GM12878 (cell line): ENCODE data around the gene C9orf78. TPM values are rescaled to one million over a fixed set of nuclear protein-coding genes. Genes with fewer than 3 reads are reported as not detected.

ENCODE experiments used
- ATAC-seq: fragments of 200-7000 bp; cut with Tn5 transposase; 3 replicates; pipeline ENCODE4 v1.9.1; 2020; ENCODE audit warnings: mild to moderate bottlenecking, moderate library complexity
- BruUV-seq: library from RNA; stranded (reverse); fragments of 400-500 nt; replicated peaks from 2 replicates; lab custom pipeline; 2021; lab: Mats Ljungman, UMichigan
- CTCF ChIA-PET: fragments of 300-600 bp; sonication (Branson Sonifier 250); formaldehyde crosslinking; extraction: SDS; loops from one replicate; lab custom pipeline; 2021; ENCODE audit warnings: inconsistent platforms; lab: Yijun Ruan, JAX
- POLR2A ChIA-PET: fragments of 350-600 bp; formaldehyde crosslinking; extraction: SDS; loops from one replicate; lab custom pipeline; 2021; ENCODE audit warnings: inconsistent platforms; lab: Charles Lee
- RAD21 ChIA-PET: fragments of 300-600 bp; sonication (Branson Sonifier 250); formaldehyde crosslinking; loops from one replicate; lab custom pipeline; 2023; ENCODE audit warnings: antibody characterized with exemption; ENCODE audit not compliant: unreplicated experiment; lab: Charles Lee
- SMC1A ChIA-PET: fragments of 300-600 bp; sonication (Branson Sonifier 250); formaldehyde crosslinking; loops from one replicate; lab custom pipeline; 2023; ENCODE audit not compliant: unreplicated experiment, uncharacterized antibody; lab: Charles Lee
- DNase-seq: peaks from one replicate; pipeline ENCODE4 v3.0.0-alpha.2; 2011; ENCODE audit warnings: low read depth, low spot score
- FAIRE-seq: peaks from 3 replicates; lab custom pipeline; 2011; peaks lifted over from hg19 to GRCh38; lab: Jason Lieb, UNC
- H2AFZ ChIP-seq: 2 replicates; pipeline ENCODE4 v1.6.0; 2011; ENCODE audit warnings: low read depth, low read length, control low read depth; ENCODE audit not compliant: control insufficient read depth
- H3K27ac ChIP-seq: 2 replicates; pipeline ENCODE4 v1.5.1; 2011; ENCODE audit warnings: control low read depth; ENCODE audit not compliant: control insufficient read depth, insufficient read depth
- H3K27me3 ChIP-seq, 2 experiments: replicated peaks in 1 of 2; 2 replicates each; pipeline versions ENCODE4 v1.6.0 to v1.6.1; 2011; ENCODE audit warnings: low read length in 1 of 2; ENCODE audit not compliant: control insufficient read depth in 2 of 2, insufficient read depth in 2 of 2
- H3K36me3 ChIP-seq, 2 experiments: 2 replicates each; pipeline ENCODE4 v1.5.1; 2011; ENCODE audit warnings: low read length in 1 of 2; ENCODE audit not compliant: control insufficient read depth in 2 of 2, insufficient read depth in 2 of 2
- H3K4me1 ChIP-seq: 2 replicates; pipeline ENCODE4 v1.6.1; 2011; ENCODE audit warnings: mild to moderate bottlenecking, low read length, moderate library complexity, mixed read lengths; ENCODE audit not compliant: control insufficient read depth, insufficient read depth
- H3K4me2 ChIP-seq: 2 replicates; pipeline ENCODE4 v1.6.0; 2011; ENCODE audit warnings: control low read depth; ENCODE audit not compliant: control insufficient read depth, insufficient read depth
- H3K4me3 ChIP-seq: fragments of 200-600 bp; sonication (generic); 2 replicates; pipeline ENCODE4 v1.5.1; 2016
- H3K79me2 ChIP-seq: 2 replicates; pipeline ENCODE4 v1.6.0; 2011; ENCODE audit warnings: low read length; ENCODE audit not compliant: control insufficient read depth, insufficient read depth
- H3K9ac ChIP-seq: 2 replicates; pipeline ENCODE4 v1.8.0; 2011; ENCODE audit warnings: low read length, control low read depth, mixed read lengths; ENCODE audit not compliant: control insufficient read depth, insufficient read depth
- H3K9me3 ChIP-seq: replicated peaks from 3 replicates; pipeline ENCODE4 v1.5.1; 2011; ENCODE audit warnings: mild to moderate bottlenecking, low read length; ENCODE audit not compliant: control insufficient read depth, insufficient read depth
- H4K20me1 ChIP-seq: 2 replicates; pipeline ENCODE4 v1.6.0; 2011; ENCODE audit not compliant: control insufficient read depth, insufficient read depth
- CBFB ChIP-seq: IDR thresholded peaks from 2 replicates; pipeline ENCODE4 v1.6.1; 2016; ENCODE audit warnings: antibody characterized with exemption, low read depth
- JUND ChIP-seq: IDR thresholded peaks from 2 replicates; pipeline ENCODE4 v1.6.1; 2012; ENCODE audit warnings: low read depth, mild to moderate bottlenecking, low read length, improper control_type of control experiment, moderate library complexity
- NBN ChIP-seq: fragments of 450-650 bp; IDR thresholded peaks from 2 replicates; pipeline ENCODE4 v1.6.1; 2016
- PML ChIP-seq: IDR thresholded peaks from 2 replicates; pipeline ENCODE4 v1.6.1; 2012; ENCODE audit warnings: low read length, inconsistent platforms
- POLR2A ChIP-seq: IDR thresholded peaks from 2 replicates; pipeline ENCODE4 v1.6.1; 2011; ENCODE audit warnings: low read depth, mild to moderate bottlenecking, low read length
- RFX5 ChIP-seq: IDR thresholded peaks from 2 replicates; pipeline ENCODE4 v1.6.1; 2011; ENCODE audit warnings: low read depth, low read length, improper control_type of control experiment
- TBL1XR1 ChIP-seq: IDR thresholded peaks from 2 replicates; pipeline ENCODE4 v1.6.1; 2012; ENCODE audit warnings: low read depth, low read length, improper control_type of control experiment
- WGBS: methylation state at CpG from one replicate; pipeline ENCODE4 v1.1.6; 2016; ENCODE audit warnings: low lambda C conversion rate; ENCODE audit not compliant: insufficient replicate concordance, insufficient coverage; ENCODE audit errors: missing lambda C conversion rate; 5-methylcytosine and 5-hydroxymethylcytosine counted together
- in situ Hi-C: fragments of 300-500 bp; cut with MboI; formaldehyde crosslinking; loops from 9 replicates; pipeline ENCODE4 v1.14.3; 2018; ENCODE audit warnings: mixed read lengths
- intact Hi-C: fragments of 100-400 bp; cut with micrococcal nuclease; formaldehyde crosslinking; loops from one replicate; pipeline ENCODE4 v1.14.2; 2022; ENCODE audit not compliant: unreplicated experiment
- polyA plus RNA-seq, 11 experiments: library from polyadenylated mRNA; depleted of rRNA in 4 of 11; unstranded in 6 of 11; stranded (reverse) in 5 of 11; fragments of >200 nt; fragmentation: Nextera tagmentation in 4 of 11; fragmentation: Illumina TruSeq in 1 of 11; extraction: Ambion mirVana in 4 of 11; extraction: Trizol in 1 of 11; gene quantifications; 1 replicate in 1 of 11; 2 replicates in 10 of 11; pipeline versions ENCODE4 v1.2.1 to v1.2.3, GENCODE V29; 2011 to 2016; ENCODE audit warnings: inconsistent platforms in 2 of 11, missing spikeins in 2 of 11, low read depth in 1 of 11
- total RNA-seq, 4 experiments: library from RNA; depleted of rRNA in 3 of 4; stranded (reverse); fragments of >200 nt in 3 of 4; fragmentation: Illumina TruSeq in 1 of 4; extraction: Trizol in 1 of 4; gene quantifications; 2 replicates each; pipeline versions ENCODE4 v1.2.1 to v1.2.3, GENCODE V29; 2013 to 2021
- TF ChIP-seq, protein P1 (sequence below): fragments of 450-650 bp; IDR thresholded peaks from 2 replicates; pipeline ENCODE4 v1.6.1; 2016; ENCODE audit warnings: mild to moderate bottlenecking, moderate library complexity, borderline replicate concordance

Gene C9orf78
- total and polyA plus RNA-seq, 10 of the 15 experiments (the other 5 are each of a cell fraction or from before 2014, with no cell fraction given), result 23.0 to 60.9 (median 47.5) TPM

DNA sequence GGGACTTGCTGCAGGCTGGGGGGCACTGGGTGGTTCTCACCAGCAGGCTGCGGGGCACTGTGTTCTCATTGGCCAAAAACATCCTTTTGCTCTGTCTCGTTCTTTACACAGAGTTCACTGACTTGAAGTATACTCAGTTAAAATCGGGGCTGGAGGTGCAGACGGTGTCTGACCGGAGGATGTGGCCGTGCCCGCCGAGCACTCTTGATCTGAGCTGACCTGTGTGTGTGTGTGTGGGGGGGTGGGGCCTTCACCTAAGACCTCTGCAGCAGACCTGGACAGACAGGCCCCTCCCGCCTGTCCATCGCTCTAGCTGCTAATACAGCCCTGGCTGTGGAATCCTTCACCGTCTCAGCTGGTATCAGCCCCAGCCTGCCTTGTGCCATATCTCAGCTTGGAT, 25.0 kb downstream of the C9orf78 start:
- Histone ChIP-seq H3K4me2 (no peak overlapping the region), H4K20me1 (no peaks in the 10 kb centered on the region), H2AFZ (no peak overlapping the region), H3K79me2 (no peaks in the 10 kb centered on the region; the same call in 1 of the 2 replicates), H3K9ac (no peak overlapping the region), H3K4me3 (no peak overlapping the region), H3K36me3 (peaks cover 0 to 14% of the 10 kb centered on the region in 2 experiments), H3K27me3 (no peaks in the 10 kb centered on the region)
- 98% methylated on average over 11 of the region's 11 CpGs for WGBS
- intact Hi-C loops (no loop called here), in situ Hi-C loops (no loop called here)
- DNase-seq, result no peak
- RAD21 ChIA-PET, result no interaction called here
- TF ChIP-seq RFX5 (no peak), CBFB (no peak), POLR2A (peak; percentile 19; the same call in 1 of the 2 replicates)
- TF ChIP-seq, all 136 proteins: peak for 1
- H3K27ac ChIP-seq, result no peak overlapping the region
- no peak for ATAC-seq
- no TSS peak for BruUV-seq
- no peak for FAIRE-seq
- H3K4me1 ChIP-seq, result peaks cover 3% of the 10 kb centered on the region
- ChIA-PET CTCF (interaction anchor here (1.3 kb wide), 1 partner anchor 26 kb away, joined by 5 read pairs; no protein-coding TSS in a partner anchor), POLR2A (no interaction called here), SMC1A (interaction anchor here (0.9 kb wide), 1 partner anchor 11 kb away, joined by 3 read pairs; no protein-coding TSS in a partner anchor)
- H3K9me3 ChIP-seq, result no peaks in the 10 kb centered on the region

DNA sequence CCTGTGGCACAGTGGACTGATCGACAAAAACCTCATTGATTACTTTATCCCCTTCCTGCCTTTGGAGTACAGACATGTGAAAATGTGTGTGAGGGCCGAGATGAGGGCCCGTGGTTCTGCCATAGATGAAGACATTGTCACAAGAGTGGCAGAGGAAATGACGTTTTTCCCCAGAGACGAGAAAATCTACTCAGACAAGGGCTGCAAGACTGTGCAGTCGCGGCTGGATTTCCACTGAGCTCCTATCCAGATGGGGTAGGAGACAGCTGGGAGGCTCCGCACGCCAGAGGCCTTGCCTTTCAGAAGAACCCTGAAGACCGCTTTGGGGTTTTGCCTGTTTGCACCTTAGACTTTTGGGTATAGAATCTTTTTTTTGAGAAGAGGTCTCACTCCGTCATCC, 25.7 kb downstream of the C9orf78 start:
- no peaks in the 10 kb centered on the region for H3K27me3 ChIP-seq
- POLR2A ChIA-PET, result no interaction called here
- no peak for DNase-seq
- intact Hi-C loops, result no loop called here
- CTCF ChIA-PET, result interaction anchor here (1.3 kb wide), 1 partner anchor 25 kb away, joined by 5 read pairs; no protein-coding TSS in a partner anchor
- no peak for ATAC-seq
- H3K9me3 ChIP-seq, result no peaks in the 10 kb centered on the region
- RAD21 ChIA-PET, result no interaction called here
- no peak overlapping the region for H3K4me2 ChIP-seq
- peaks cover 0 to 14% of the 10 kb centered on the region in 2 experiments for H3K36me3 ChIP-seq
- SMC1A ChIA-PET, result no interaction called here
- TF ChIP-seq JUND (no peak), TBL1XR1 (no peak), NBN (no peak), PML (no peak)
- TF ChIP-seq, protein P1, sequence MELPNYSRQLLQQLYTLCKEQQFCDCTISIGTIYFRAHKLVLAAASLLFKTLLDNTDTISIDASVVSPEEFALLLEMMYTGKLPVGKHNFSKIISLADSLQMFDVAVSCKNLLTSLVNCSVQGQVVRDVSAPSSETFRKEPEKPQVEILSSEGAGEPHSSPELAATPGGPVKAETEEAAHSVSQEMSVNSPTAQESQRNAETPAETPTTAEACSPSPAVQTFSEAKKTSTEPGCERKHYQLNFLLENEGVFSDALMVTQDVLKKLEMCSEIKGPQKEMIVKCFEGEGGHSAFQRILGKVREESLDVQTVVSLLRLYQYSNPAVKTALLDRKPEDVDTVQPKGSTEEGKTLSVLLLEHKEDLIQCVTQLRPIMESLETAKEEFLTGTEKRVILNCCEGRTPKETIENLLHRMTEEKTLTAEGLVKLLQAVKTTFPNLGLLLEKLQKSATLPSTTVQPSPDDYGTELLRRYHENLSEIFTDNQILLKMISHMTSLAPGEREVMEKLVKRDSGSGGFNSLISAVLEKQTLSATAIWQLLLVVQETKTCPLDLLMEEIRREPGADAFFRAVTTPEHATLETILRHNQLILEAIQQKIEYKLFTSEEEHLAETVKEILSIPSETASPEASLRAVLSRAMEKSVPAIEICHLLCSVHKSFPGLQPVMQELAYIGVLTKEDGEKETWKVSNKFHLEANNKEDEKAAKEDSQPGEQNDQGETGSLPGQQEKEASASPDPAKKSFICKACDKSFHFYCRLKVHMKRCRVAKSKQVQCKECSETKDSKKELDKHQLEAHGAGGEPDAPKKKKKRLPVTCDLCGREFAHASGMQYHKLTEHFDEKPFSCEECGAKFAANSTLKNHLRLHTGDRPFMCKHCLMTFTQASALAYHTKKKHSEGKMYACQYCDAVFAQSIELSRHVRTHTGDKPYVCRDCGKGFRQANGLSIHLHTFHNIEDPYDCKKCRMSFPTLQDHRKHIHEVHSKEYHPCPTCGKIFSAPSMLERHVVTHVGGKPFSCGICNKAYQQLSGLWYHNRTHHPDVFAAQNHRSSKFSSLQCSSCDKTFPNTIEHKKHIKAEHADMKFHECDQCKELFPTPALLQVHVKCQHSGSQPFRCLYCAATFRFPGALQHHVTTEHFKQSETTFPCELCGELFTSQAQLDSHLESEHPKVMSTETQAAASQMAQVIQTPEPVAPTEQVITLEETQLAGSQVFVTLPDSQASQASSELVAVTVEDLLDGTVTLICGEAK, result no peak
- TF ChIP-seq, all 136 proteins: peak for 0
- Histone ChIP-seq H3K79me2 (peaks cover 1% of the 10 kb centered on the region), H3K4me3 (no peak overlapping the region), H2AFZ (no peak overlapping the region), H4K20me1 (no peaks in the 10 kb centered on the region), H3K4me1 (peaks cover 4% of the 10 kb centered on the region), H3K27ac (no peak overlapping the region), H3K9ac (no peak overlapping the region)
- BruUV-seq, result no TSS peak
- in situ Hi-C loops, result no loop called here
- FAIRE-seq, result no peak
- WGBS, result 81% methylated on average over 11 of the region's 11 CpGs
